Measurements from ENCODE around the gene HNRNPA3. TPM values are rescaled to one million over a fixed set of nuclear protein-coding genes. Genes with fewer than 3 reads are reported as not detected.

HNRNPA3 gene
- polyA plus RNA-seq, 1 donor from 2014 or later: 134 TPM

GRCh38 chr2:177255227-177255601 lies 42.6 kb downstream of the HNRNPA3 start:
- no peak overlapping the region for H3K27ac ChIP-seq (ENCODE audit: low read length)

DNA sequence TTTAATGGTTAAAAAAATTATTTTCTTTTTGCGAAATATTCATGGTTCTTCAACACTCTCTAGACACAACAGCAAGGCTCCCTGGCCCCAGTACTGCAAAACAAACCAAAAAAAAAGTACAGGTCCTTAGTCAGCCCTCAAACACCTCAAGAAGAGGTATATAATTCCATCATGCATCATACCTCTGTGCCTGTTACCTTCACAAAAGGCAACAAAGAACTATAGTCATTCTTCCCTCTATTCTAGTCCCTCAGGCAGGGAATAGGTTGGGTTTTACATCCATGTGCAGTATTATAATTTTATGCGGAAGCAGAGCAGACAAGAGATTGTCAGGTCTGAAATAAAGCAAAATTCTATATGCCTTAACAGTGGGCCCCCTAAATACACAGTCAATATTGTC lies 43.4 kb downstream of the HNRNPA3 start:
- Histone ChIP-seq H3K9me2 (ENCODE audit: insufficient read depth, low read length) (no peaks in the 10 kb centered on the region), H3K36me3 (ENCODE audit: insufficient read depth, low read length) (no peaks in the 10 kb centered on the region), H3K9me3 (ENCODE audit: low read length) (no peaks in the 10 kb centered on the region), H3K79me2 (replicated peaks; ENCODE audit: insufficient read depth, low read length) (peaks cover 12% of the 10 kb centered on the region), H3K27ac (ENCODE audit: low read length) (no peak overlapping the region), H3F3A (ENCODE audit: insufficient read depth, low read length, poor library complexity, severe bottlenecking) (no peaks in the 10 kb centered on the region), H4K20me1 (ENCODE audit: insufficient read depth) (no peaks in the 10 kb centered on the region), H3K9ac (ENCODE audit: low read length) (no peak overlapping the region), H3K27me3 (ENCODE audit: insufficient read depth, low read depth, low read length) (no peaks in the 10 kb centered on the region), H3K4me3 (ENCODE audit: low read length) (no peak overlapping the region), H3K4me2 (ENCODE audit: low read length) (no peak overlapping the region), H2AFZ (ENCODE audit: low read depth, low read length) (no peak overlapping the region)
- TF ChIP-seq POLR2AphosphoS5 (IDR thresholded peaks at IDR 0.05) (no peak), MXI1 (conservative IDR thresholded peaks at IDR 0.05; ENCODE audit: poor library complexity, severe bottlenecking) (no peak), REST (IDR thresholded peaks at IDR 0.05; ENCODE audit: borderline replicate concordance) (no peak), TAF1 (IDR thresholded peaks at IDR 0.05; ENCODE audit: low read depth) (no peak), EP300 (conservative IDR thresholded peaks at IDR 0.05; ENCODE audit: poor library complexity, severe bottlenecking) (no peak), EZH2 (IDR thresholded peaks at IDR 0.05; ENCODE audit: borderline replicate concordance, insufficient read depth, low read length, poor library complexity, severe bottlenecking) (no peak), RAD21 (conservative IDR thresholded peaks at IDR 0.05) (no peak)
- TF ChIP-seq, protein P1, sequence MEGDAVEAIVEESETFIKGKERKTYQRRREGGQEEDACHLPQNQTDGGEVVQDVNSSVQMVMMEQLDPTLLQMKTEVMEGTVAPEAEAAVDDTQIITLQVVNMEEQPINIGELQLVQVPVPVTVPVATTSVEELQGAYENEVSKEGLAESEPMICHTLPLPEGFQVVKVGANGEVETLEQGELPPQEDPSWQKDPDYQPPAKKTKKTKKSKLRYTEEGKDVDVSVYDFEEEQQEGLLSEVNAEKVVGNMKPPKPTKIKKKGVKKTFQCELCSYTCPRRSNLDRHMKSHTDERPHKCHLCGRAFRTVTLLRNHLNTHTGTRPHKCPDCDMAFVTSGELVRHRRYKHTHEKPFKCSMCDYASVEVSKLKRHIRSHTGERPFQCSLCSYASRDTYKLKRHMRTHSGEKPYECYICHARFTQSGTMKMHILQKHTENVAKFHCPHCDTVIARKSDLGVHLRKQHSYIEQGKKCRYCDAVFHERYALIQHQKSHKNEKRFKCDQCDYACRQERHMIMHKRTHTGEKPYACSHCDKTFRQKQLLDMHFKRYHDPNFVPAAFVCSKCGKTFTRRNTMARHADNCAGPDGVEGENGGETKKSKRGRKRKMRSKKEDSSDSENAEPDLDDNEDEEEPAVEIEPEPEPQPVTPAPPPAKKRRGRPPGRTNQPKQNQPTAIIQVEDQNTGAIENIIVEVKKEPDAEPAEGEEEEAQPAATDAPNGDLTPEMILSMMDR (IDR thresholded peaks at IDR 0.05; ENCODE audit: poor library complexity, severe bottlenecking): no peak

More at GRCh38 chr2:177255227-177255601, 42.6 kb downstream of the HNRNPA3 start:
- H3K36me3 ChIP-seq (ENCODE audit: insufficient read depth, low read length): no peaks in the 10 kb centered on the region
- H3K9me2 ChIP-seq (ENCODE audit: insufficient read depth, low read length): no peaks in the 10 kb centered on the region
- H3K9ac ChIP-seq (ENCODE audit: low read length): no peak overlapping the region
- peaks cover 12% of the 10 kb centered on the region for H3K79me2 ChIP-seq (replicated peaks; ENCODE audit: insufficient read depth, low read length)
- no peaks in the 10 kb centered on the region for H3F3A ChIP-seq (ENCODE audit: insufficient read depth, low read length, poor library complexity, severe bottlenecking)
- TF ChIP-seq POLR2AphosphoS5 (IDR thresholded peaks at IDR 0.05): no peak
- no peak for TF ChIP-seq REST (IDR thresholded peaks at IDR 0.05; ENCODE audit: borderline replicate concordance)
- TF ChIP-seq, protein P1 (IDR thresholded peaks at IDR 0.05; ENCODE audit: poor library complexity, severe bottlenecking): no peak
- TF ChIP-seq SMC3 (conservative IDR thresholded peaks at IDR 0.05; ENCODE audit: poor library complexity): no peak
- no peak for TF ChIP-seq TAF1 (IDR thresholded peaks at IDR 0.05; ENCODE audit: low read depth)
- no peak for TF ChIP-seq EZH2 (IDR thresholded peaks at IDR 0.05; ENCODE audit: borderline replicate concordance, insufficient read depth, low read length, poor library complexity, severe bottlenecking)
- TF ChIP-seq RAD21 (conservative IDR thresholded peaks at IDR 0.05): no peak
- no peak for TF ChIP-seq EP300 (conservative IDR thresholded peaks at IDR 0.05; ENCODE audit: poor library complexity, severe bottlenecking)
- TF ChIP-seq MXI1 (conservative IDR thresholded peaks at IDR 0.05; ENCODE audit: poor library complexity, severe bottlenecking): no peak
- no peaks in the 10 kb centered on the region for H3K9me3 ChIP-seq (ENCODE audit: low read length)
- no peak overlapping the region for H3K4me2 ChIP-seq (ENCODE audit: low read length)
- no peak overlapping the region for H3K4me3 ChIP-seq (ENCODE audit: low read length)
- no peak overlapping the region for H2AFZ ChIP-seq (ENCODE audit: low read depth, low read length)
- no peaks in the 10 kb centered on the region for H3K27me3 ChIP-seq (ENCODE audit: insufficient read depth, low read depth, low read length)
- no peaks in the 10 kb centered on the region for H4K20me1 ChIP-seq (ENCODE audit: insufficient read depth)
